Activated naive CD4-positive, alpha-beta T cell treated with anti-CD3 and anti-CD28 coated beads, Interleukin-2, amount 10 ng/mL, durations not matched to agents 7 days and 5 days (primary cell): ENCODE results near the gene GAB4.

Experiments
- CTCF ChIA-PET: fragments of 350-600 bp; sonication (Branson Sonifier 250); formaldehyde crosslinking; loops from one replicate; lab custom pipeline; 2021; ENCODE audit warnings: antibody characterized with exemption; lab: Charles Lee
- DNase-seq: peaks from one replicate; pipeline ENCODE4 v3.0.0-alpha.2; 2020
- H3K27ac Mint-ChIP-seq: one replicate; pipeline ENCODE4 v1.8.0; 2021; ENCODE audit warnings: mild to moderate bottlenecking, moderate library complexity, mixed read lengths
- H3K27me3 Mint-ChIP-seq: one replicate; pipeline ENCODE4 v1.8.0; 2021; ENCODE audit warnings: mild to moderate bottlenecking, mixed read lengths
- H3K36me3 Mint-ChIP-seq: one replicate; pipeline ENCODE4 v1.8.0; 2021; ENCODE audit warnings: mixed read lengths
- H3K4me1 Mint-ChIP-seq: one replicate; pipeline ENCODE4 v1.8.0; 2021; ENCODE audit warnings: mixed read lengths
- H3K4me3 Mint-ChIP-seq: one replicate; pipeline ENCODE4 v1.8.0; 2021; ENCODE audit warnings: mild to moderate bottlenecking, moderate library complexity, mixed read lengths
- H3K9me3 Mint-ChIP-seq: one replicate; pipeline ENCODE4 v1.8.0; 2021; ENCODE audit warnings: mixed read lengths

The GAB4 gene

GRCh38 chr22:16969508-16970327 lies 38.3 kb downstream of the GAB4 start:
- Mint-ChIP-seq H3K4me3 (no peak overlapping the region), H3K4me1 (peaks cover 9% of the 10 kb centered on the region), H3K27ac (no peak overlapping the region), H3K9me3 (no peaks in the 10 kb centered on the region), H3K27me3 (peaks cover 21% of the 10 kb centered on the region), H3K36me3 (no peaks in the 10 kb centered on the region)
- CTCF ChIA-PET: no interaction called here
- DNase-seq: no peak

GRCh38 chr22:16968218-16968595 lies 39.8 kb downstream of the GAB4 start:
- H3K36me3 Mint-ChIP-seq: no peaks in the 10 kb centered on the region
- H3K9me3 Mint-ChIP-seq: no peaks in the 10 kb centered on the region
- H3K4me1 Mint-ChIP-seq: peaks cover 9% of the 10 kb centered on the region
- no peak for DNase-seq
- H3K4me3 Mint-ChIP-seq: no peak overlapping the region
- H3K27me3 Mint-ChIP-seq: peaks cover 17% of the 10 kb centered on the region
- CTCF ChIA-PET: no interaction called here
- no peak overlapping the region for H3K27ac Mint-ChIP-seq

- CTCF ChIA-PET: no interaction called here
- no peak overlapping the region for H3K4me3 Mint-ChIP-seq
- H3K27me3 Mint-ChIP-seq: peaks cover 13% of the 10 kb centered on the region
- H3K9me3 Mint-ChIP-seq: no peaks in the 10 kb centered on the region
- DNase-seq: no peak
- H3K27ac Mint-ChIP-seq: no peak overlapping the region
- H3K4me1 Mint-ChIP-seq: peaks cover 9% of the 10 kb centered on the region
- no peaks in the 10 kb centered on the region for H3K36me3 Mint-ChIP-seq
Measured at GRCh38 chr22:16967453-16968217, 40.4 kb downstream of the GAB4 start.

GRCh38 chr22:16966251-16966650 lies 41.8 kb downstream of the GAB4 start:
- no peaks in the 10 kb centered on the region for H3K9me3 Mint-ChIP-seq
- no peak overlapping the region for H3K4me3 Mint-ChIP-seq
- H3K27me3 Mint-ChIP-seq: peaks cover 4% of the 10 kb centered on the region
- CTCF ChIA-PET: no interaction called here
- no peak for DNase-seq
- H3K36me3 Mint-ChIP-seq: no peaks in the 10 kb centered on the region
- peaks cover 9% of the 10 kb centered on the region for H3K4me1 Mint-ChIP-seq
- H3K27ac Mint-ChIP-seq: no peak overlapping the region

- no peak for DNase-seq
- peaks cover 4% of the 10 kb centered on the region for H3K27me3 Mint-ChIP-seq
- H3K27ac Mint-ChIP-seq: no peak overlapping the region
- H3K9me3 Mint-ChIP-seq: no peaks in the 10 kb centered on the region
- peaks cover 6% of the 10 kb centered on the region for H3K4me1 Mint-ChIP-seq
- H3K36me3 Mint-ChIP-seq: no peaks in the 10 kb centered on the region
- H3K4me3 Mint-ChIP-seq: no peak overlapping the region
- CTCF ChIA-PET: no interaction called here
Measured at GRCh38 chr22:16965560-16965959, 42.5 kb downstream of the GAB4 start.

GRCh38 chr22:16965083-16965482 lies 42.9 kb downstream of the GAB4 start:
- no peaks in the 10 kb centered on the region for H3K36me3 Mint-ChIP-seq
- no peak overlapping the region for H3K4me3 Mint-ChIP-seq
- no peak for DNase-seq
- no peaks in the 10 kb centered on the region for H3K9me3 Mint-ChIP-seq
- peaks cover 2% of the 10 kb centered on the region for H3K4me1 Mint-ChIP-seq
- peaks cover 4% of the 10 kb centered on the region for H3K27me3 Mint-ChIP-seq
- H3K27ac Mint-ChIP-seq: no peak overlapping the region
- CTCF ChIA-PET: no interaction called here

GRCh38 chr22:16964366-16964765 lies 43.7 kb downstream of the GAB4 start:
- H3K4me1 Mint-ChIP-seq: no peaks in the 10 kb centered on the region
- CTCF ChIA-PET: no interaction called here
- no peak for DNase-seq
- no peak overlapping the region for H3K27ac Mint-ChIP-seq
- no peaks in the 10 kb centered on the region for H3K9me3 Mint-ChIP-seq
- no peaks in the 10 kb centered on the region for H3K36me3 Mint-ChIP-seq
- no peaks in the 10 kb centered on the region for H3K27me3 Mint-ChIP-seq
- H3K4me3 Mint-ChIP-seq: no peak overlapping the region

- H3K27ac Mint-ChIP-seq: no peak overlapping the region
- H3K4me3 Mint-ChIP-seq: no peak overlapping the region
- no peaks in the 10 kb centered on the region for H3K9me3 Mint-ChIP-seq
- no peak for DNase-seq
- CTCF ChIA-PET: no interaction called here
- no peaks in the 10 kb centered on the region for H3K36me3 Mint-ChIP-seq
- H3K27me3 Mint-ChIP-seq: no peaks in the 10 kb centered on the region
- no peaks in the 10 kb centered on the region for H3K4me1 Mint-ChIP-seq
Measured at GRCh38 chr22:16963189-16963945, 44.7 kb downstream of the GAB4 start.

- CTCF ChIA-PET: no interaction called here
- DNase-seq: no peak
- Mint-ChIP-seq H3K36me3 (no peaks in the 10 kb centered on the region), H3K27ac (no peak overlapping the region), H3K4me1 (no peaks in the 10 kb centered on the region), H3K27me3 (no peaks in the 10 kb centered on the region), H3K9me3 (no peaks in the 10 kb centered on the region), H3K4me3 (no peak overlapping the region)
Measured at GRCh38 chr22:16962501-16962900, 45.5 kb downstream of the GAB4 start.

GRCh38 chr22:16961477-16962186 lies 46.4 kb downstream of the GAB4 start:
- H3K36me3 Mint-ChIP-seq: no peaks in the 10 kb centered on the region
- H3K27ac Mint-ChIP-seq: no peak overlapping the region
- CTCF ChIA-PET: no interaction called here

GRCh38 chr22:16960884-16961249 lies 47.2 kb downstream of the GAB4 start:
- H3K27ac Mint-ChIP-seq: no peak overlapping the region
- CTCF ChIA-PET: no interaction called here
- no peaks in the 10 kb centered on the region for H3K36me3 Mint-ChIP-seq

More at GRCh38 chr22:16961477-16962186, 46.4 kb downstream of the GAB4 start:
- no peak for DNase-seq
- H3K27me3 Mint-ChIP-seq: no peaks in the 10 kb centered on the region
- no peaks in the 10 kb centered on the region for H3K9me3 Mint-ChIP-seq
- H3K4me3 Mint-ChIP-seq: no peak overlapping the region
- no peaks in the 10 kb centered on the region for H3K4me1 Mint-ChIP-seq

GRCh38 chr22:16960220-16960883 lies 47.7 kb downstream of the GAB4 start:
- Mint-ChIP-seq H3K27ac (no peak overlapping the region), H3K36me3 (no peaks in the 10 kb centered on the region), H3K4me3 (no peak overlapping the region), H3K27me3 (peaks cover 3% of the 10 kb centered on the region), H3K9me3 (no peaks in the 10 kb centered on the region), H3K4me1 (no peaks in the 10 kb centered on the region)
- DNase-seq: no peak
- CTCF ChIA-PET: no interaction called here

More at GRCh38 chr22:16960884-16961249, 47.2 kb downstream of the GAB4 start:
- Mint-ChIP-seq H3K27me3 (no peaks in the 10 kb centered on the region), H3K9me3 (no peaks in the 10 kb centered on the region), H3K4me1 (no peaks in the 10 kb centered on the region), H3K4me3 (no peak overlapping the region)
- no peak for DNase-seq

GRCh38 chr22:16959345-16959930 lies 48.6 kb downstream of the GAB4 start:
- H3K27ac Mint-ChIP-seq: no peak overlapping the region
- DNase-seq: no peak
- CTCF ChIA-PET: no interaction called here
- H3K36me3 Mint-ChIP-seq: no peaks in the 10 kb centered on the region
- peaks cover 3% of the 10 kb centered on the region for H3K27me3 Mint-ChIP-seq
- no peaks in the 10 kb centered on the region for H3K9me3 Mint-ChIP-seq
- H3K4me3 Mint-ChIP-seq: no peak overlapping the region
- no peaks in the 10 kb centered on the region for H3K4me1 Mint-ChIP-seq
